Dendritic cell treated with granulocyte-macrophage colony-stimulating factor and Interleukin-4, amounts not matched to agents 40 ng/mL and 50 ng/mL, for 4 days (primary cell): Measurements from ENCODE around the gene KCNJ4.

Experiments
- H3K27ac Mint-ChIP-seq: one replicate; pipeline ENCODE4 v1.8.0; 2022; ENCODE audit warnings: mild to moderate bottlenecking, mixed read lengths
- H3K27me3 Mint-ChIP-seq: one replicate; pipeline ENCODE4 v1.8.0; 2022; ENCODE audit warnings: mild to moderate bottlenecking, mixed read lengths
- H3K36me3 Mint-ChIP-seq: one replicate; pipeline ENCODE4 v1.8.0; 2022; ENCODE audit warnings: low read depth, mixed read lengths
- H3K4me1 Mint-ChIP-seq: one replicate; pipeline ENCODE4 v1.8.0; 2022; ENCODE audit warnings: low read depth, mixed read lengths
- H3K4me3 Mint-ChIP-seq: one replicate; pipeline ENCODE4 v1.8.0; 2022; ENCODE audit warnings: mild to moderate bottlenecking, moderate library complexity, mixed read lengths
- H3K9me3 Mint-ChIP-seq: one replicate; pipeline ENCODE4 v1.8.0; 2022; ENCODE audit warnings: mixed read lengths
- intact Hi-C: fragments of 100-400 bp; cut with micrococcal nuclease; formaldehyde crosslinking; loops from one replicate; pipeline ENCODE4 v1.15.0; 2022

The KCNJ4 gene

DNA sequence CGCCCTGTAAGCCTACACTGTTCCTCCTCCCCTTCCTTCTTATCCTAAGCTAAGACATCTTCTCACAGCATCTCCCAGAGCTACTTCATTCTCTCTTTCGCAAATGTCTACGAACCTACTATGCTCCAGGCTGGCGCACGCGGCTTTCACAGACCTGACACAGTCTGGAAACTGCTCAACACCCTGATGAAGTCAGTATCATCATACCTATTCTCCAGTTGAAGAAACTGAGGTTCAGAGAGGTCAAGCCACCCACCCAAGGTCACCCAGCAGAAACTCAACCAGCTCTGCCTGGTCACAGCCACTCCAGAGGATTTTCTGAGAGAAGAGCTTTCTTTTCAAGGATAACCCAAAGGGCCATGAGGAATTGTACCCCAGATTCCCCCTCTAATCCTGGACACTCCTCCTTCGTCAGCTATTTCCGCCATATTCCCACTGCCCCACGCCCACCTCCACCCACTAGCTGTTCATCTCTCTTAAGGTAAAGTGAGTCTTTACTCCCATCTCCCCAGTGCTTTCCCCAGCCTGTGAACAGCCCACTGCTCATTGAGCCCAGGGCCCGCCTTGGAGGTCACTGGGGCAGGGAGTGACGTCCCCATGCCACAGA lies 1.8 kb downstream of the KCNJ4 start:
- H3K27ac Mint-ChIP-seq: no peak overlapping the region
- no peaks in the 10 kb centered on the region for H3K9me3 Mint-ChIP-seq
- H3K4me1 Mint-ChIP-seq: peaks cover 9% of the 10 kb centered on the region
- no peak overlapping the region for H3K4me3 Mint-ChIP-seq
- peaks cover 89% of the 10 kb centered on the region for H3K27me3 Mint-ChIP-seq
- H3K36me3 Mint-ChIP-seq: no peaks in the 10 kb centered on the region
- intact Hi-C loops: no loop called here

DNA sequence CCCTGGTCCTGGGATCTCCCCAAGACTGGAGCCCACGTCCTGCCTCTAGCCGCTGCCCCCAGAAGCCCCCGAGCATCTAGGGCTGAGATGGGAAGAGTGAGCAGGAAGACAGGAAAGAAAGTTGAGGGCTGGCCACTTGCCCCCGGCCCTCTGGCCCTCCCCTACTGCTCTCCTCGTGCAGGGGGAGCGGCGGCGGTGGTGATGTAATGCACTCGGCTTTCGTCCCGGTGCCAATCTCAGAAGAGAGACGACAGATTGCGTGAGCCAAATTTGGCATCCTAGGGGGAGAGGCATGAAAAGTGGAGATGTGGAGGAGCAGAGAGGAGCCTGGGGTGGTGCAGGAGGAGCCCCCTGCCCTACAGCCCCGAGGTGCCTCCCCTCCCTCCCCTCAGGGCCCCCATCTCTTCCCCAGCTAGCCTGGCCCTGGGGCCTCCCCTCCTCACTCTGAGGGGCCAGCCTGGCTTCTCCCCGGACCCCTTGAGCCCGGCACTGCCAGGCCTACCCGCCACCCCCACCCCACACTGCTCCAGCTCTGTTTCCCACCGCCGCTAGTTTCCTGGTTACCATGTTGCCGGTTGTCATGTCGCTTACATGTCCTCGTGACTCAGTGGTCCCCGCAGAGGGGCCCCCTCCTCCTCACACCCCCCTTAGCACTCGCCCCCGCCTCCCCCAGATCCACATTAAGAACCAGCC lies 2.5 kb downstream of the KCNJ4 start:
- intact Hi-C loops: no loop called here
- peaks cover 9% of the 10 kb centered on the region for H3K4me1 Mint-ChIP-seq
- H3K27me3 Mint-ChIP-seq: peaks cover 89% of the 10 kb centered on the region
- no peaks in the 10 kb centered on the region for H3K9me3 Mint-ChIP-seq
- H3K36me3 Mint-ChIP-seq: no peaks in the 10 kb centered on the region
- no peak overlapping the region for H3K4me3 Mint-ChIP-seq
- H3K27ac Mint-ChIP-seq: no peak overlapping the region

DNA sequence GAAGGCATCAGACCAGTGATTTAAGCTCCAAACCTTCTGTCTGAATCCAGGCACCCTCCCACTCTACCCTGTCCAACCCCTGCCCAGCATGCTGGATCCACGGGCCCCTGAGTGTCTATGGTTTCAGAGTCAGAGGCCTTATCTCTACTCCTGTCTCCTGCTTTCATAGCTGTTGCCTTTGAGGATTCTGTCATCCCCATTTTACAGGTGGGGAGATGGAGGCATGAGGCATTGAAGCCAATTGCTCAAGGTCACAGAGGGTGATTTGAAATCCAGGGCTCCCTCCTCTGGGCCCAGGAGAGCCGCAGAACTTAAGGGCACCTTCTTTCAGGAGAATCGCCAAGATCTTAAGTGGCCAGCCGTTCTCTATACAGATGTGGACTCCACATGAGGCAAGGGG lies 3.1 kb downstream of the KCNJ4 start:
- H3K27ac Mint-ChIP-seq: no peak overlapping the region
- H3K36me3 Mint-ChIP-seq: no peaks in the 10 kb centered on the region
- H3K4me3 Mint-ChIP-seq: no peak overlapping the region
- intact Hi-C loops: no loop called here
- H3K4me1 Mint-ChIP-seq: peaks cover 9% of the 10 kb centered on the region
- H3K27me3 Mint-ChIP-seq: peaks cover 89% of the 10 kb centered on the region
- no peaks in the 10 kb centered on the region for H3K9me3 Mint-ChIP-seq

DNA sequence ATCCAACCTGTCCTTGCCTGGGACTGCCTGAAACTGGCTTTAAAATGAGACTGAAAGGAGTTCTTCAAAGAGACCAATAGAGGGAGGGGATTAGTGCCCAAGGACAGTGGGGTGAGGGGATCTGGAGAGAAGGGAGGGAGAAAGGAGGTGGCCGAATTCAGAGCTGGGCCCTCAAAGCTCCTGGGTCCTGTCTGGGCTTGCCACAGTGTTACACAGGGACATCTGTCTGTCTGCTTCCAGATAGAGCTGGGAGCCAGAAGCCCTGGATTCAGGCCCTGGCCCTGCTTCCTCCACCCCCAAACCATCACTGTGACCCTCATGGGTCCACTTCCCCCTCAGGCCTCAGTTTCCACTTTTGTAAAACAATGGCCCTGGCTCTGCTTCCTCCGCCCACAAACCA lies 3.6 kb downstream of the KCNJ4 start:
- no peaks in the 10 kb centered on the region for H3K36me3 Mint-ChIP-seq
- H3K9me3 Mint-ChIP-seq: no peaks in the 10 kb centered on the region
- H3K27ac Mint-ChIP-seq: no peak overlapping the region
- H3K27me3 Mint-ChIP-seq: peaks cover 88% of the 10 kb centered on the region
- peaks cover 9% of the 10 kb centered on the region for H3K4me1 Mint-ChIP-seq
- intact Hi-C loops: no loop called here
- H3K4me3 Mint-ChIP-seq: no peak overlapping the region

DNA sequence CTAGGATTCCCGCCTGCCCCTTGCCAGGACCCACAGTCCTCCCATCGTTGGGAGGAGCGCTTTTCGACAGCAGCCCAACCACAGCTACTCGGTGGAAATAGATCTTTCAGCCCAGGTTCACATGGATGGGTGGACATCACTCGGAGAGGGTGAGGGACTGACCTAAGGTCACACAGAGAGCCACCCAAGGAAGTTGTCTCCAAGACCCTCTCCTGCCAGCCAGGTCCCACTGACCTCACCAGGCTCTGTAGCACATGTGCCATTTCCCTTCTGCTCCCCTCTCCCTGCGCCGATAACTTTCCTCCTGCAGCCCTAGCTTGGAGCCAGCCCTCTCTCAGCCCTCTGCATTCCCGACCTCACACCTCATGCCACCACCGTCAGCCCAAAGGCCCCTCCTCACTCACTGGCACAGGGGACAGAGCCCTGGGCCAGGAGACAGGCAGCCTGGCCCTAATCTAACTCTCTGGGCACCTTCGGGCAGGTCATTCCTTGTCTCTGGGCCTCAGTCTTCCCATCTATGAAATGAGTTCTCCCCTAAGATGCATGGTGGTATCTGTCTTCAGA lies 4.7 kb downstream of the KCNJ4 start:
- H3K4me3 Mint-ChIP-seq: no peak overlapping the region
- no peak overlapping the region for H3K27ac Mint-ChIP-seq
- H3K9me3 Mint-ChIP-seq: no peaks in the 10 kb centered on the region
- H3K4me1 Mint-ChIP-seq: peaks cover 9% of the 10 kb centered on the region
- intact Hi-C loops: no loop called here
- peaks cover 90% of the 10 kb centered on the region for H3K27me3 Mint-ChIP-seq
- H3K36me3 Mint-ChIP-seq: no peaks in the 10 kb centered on the region

DNA sequence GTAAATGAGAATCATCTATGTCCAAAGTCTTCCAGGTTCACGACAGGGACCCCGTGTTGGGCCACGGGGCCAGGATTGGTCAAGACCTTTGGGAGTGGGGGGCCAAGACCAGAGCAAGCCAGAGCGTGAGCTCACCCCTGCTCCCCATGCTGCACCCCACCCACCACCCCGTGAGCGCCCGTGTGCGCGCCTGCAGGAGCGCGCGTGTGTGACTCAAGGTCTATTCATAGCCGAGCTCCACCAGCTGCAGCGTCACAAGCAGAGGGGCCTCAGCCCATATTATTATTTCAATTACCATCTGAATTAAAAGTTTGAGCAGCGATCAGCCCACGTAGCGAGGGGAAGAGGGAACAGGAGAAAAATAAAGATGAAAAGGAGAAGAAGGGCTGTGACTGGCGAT lies 5.2 kb downstream of the KCNJ4 start:
- peaks cover 93% of the 10 kb centered on the region for H3K27me3 Mint-ChIP-seq
- intact Hi-C loops: no loop called here
- H3K4me1 Mint-ChIP-seq: peaks cover 9% of the 10 kb centered on the region
- no peaks in the 10 kb centered on the region for H3K9me3 Mint-ChIP-seq
- no peak overlapping the region for H3K27ac Mint-ChIP-seq
- H3K36me3 Mint-ChIP-seq: no peaks in the 10 kb centered on the region
- H3K4me3 Mint-ChIP-seq: no peak overlapping the region

DNA sequence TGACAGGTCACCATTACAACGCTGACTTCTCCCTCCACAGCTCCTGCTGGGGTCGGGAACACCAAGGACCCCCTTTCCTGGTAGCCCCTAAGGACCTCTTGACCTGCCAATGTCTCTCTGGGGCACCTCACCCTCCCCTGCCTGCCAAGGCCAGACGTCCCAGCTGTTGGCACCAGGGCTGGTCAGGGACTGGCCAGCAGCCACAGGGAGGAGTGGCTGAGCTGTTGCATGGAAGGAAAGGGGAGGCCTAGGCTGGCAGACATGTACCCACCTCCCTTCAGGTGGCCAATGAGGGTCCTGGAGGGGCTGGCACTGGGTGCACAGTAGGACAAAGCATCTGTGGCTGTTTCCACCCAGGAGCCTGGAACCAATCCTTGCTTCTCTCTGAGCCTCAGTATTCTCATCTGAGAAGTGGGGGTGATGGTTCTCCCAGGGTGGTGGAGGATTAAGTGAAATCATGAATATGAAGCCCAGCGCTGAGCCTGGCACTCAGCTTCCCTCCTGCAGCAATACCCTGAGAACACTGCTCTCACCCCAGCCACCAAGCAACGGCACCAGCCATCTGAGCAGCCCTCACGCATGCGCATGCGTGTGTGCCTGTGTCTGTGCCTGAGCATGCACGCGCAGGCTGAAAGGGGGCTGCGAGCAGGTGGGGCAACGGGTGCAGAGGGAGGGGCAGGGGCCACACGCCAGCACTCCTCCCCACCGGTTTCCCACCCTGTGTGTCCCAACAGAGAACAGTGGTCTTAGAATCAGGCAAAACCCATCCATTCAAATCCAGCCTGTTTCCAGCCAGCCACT lies 5.9 kb downstream of the KCNJ4 start:
- peaks cover 4% of the 10 kb centered on the region for H3K4me1 Mint-ChIP-seq
- intact Hi-C loops: no loop called here
- no peak overlapping the region for H3K4me3 Mint-ChIP-seq
- H3K36me3 Mint-ChIP-seq: no peaks in the 10 kb centered on the region
- H3K27ac Mint-ChIP-seq: no peak overlapping the region
- H3K27me3 Mint-ChIP-seq: peaks cover 95% of the 10 kb centered on the region
- H3K9me3 Mint-ChIP-seq: no peaks in the 10 kb centered on the region

DNA sequence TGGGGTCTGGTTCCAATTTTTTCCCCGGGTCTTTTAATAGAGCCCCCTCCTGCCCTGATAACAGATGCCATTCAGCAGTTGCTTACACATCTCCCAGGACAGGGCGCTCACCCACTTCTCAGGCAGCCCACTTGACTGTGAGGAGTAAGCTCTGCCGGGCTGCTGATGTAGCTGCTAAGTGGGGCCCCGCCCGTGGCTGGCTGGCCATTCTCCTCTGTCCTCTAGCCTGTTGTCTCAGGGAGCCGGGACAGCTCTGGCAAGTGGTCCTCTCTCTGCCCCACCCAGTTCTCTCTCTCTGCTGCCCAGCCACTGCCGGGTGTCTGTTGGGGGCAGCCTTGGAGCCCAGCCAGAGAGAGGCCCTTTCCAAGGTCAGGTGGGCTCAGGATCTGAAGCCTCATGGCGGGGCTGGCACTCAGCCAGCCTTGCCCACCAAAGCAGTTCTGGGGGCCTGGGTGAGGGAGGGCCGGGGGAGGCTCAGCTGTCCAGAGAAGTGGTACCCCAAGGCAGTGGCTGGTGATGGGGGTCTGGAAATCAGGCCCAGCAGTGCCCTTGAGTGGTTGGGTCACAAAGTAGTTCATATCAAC lies 8.9 kb downstream of the KCNJ4 start:
- no peaks in the 10 kb centered on the region for H3K4me1 Mint-ChIP-seq
- H3K27ac Mint-ChIP-seq: no peak overlapping the region
- intact Hi-C loops: no loop called here
- no peaks in the 10 kb centered on the region for H3K36me3 Mint-ChIP-seq
- peaks cover 89% of the 10 kb centered on the region for H3K27me3 Mint-ChIP-seq
- no peaks in the 10 kb centered on the region for H3K9me3 Mint-ChIP-seq
- H3K4me3 Mint-ChIP-seq: no peak overlapping the region

DNA sequence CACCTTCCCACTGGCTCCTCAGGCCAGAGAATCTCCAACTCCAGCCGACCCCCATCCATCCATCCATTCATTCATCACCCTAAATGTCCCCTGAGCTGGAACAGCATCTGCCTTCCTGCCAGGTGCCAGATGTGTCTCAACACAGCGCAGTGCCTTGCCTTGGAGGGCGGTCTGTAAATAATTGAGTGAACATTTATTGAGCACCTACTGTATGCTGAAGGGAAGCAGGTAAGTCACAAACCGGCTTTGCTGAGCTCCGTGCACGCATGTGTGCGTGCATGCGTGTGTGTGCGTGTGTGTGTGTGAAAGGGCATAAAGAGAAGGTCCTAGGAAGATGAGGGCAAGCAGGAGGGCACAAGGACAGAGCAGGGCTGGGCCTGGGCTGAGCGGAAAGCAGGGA lies 10.2 kb downstream of the KCNJ4 start:
- intact Hi-C loops: no loop called here
- Mint-ChIP-seq H3K27me3 (peaks cover 87% of the 10 kb centered on the region), H3K36me3 (no peaks in the 10 kb centered on the region)

DNA sequence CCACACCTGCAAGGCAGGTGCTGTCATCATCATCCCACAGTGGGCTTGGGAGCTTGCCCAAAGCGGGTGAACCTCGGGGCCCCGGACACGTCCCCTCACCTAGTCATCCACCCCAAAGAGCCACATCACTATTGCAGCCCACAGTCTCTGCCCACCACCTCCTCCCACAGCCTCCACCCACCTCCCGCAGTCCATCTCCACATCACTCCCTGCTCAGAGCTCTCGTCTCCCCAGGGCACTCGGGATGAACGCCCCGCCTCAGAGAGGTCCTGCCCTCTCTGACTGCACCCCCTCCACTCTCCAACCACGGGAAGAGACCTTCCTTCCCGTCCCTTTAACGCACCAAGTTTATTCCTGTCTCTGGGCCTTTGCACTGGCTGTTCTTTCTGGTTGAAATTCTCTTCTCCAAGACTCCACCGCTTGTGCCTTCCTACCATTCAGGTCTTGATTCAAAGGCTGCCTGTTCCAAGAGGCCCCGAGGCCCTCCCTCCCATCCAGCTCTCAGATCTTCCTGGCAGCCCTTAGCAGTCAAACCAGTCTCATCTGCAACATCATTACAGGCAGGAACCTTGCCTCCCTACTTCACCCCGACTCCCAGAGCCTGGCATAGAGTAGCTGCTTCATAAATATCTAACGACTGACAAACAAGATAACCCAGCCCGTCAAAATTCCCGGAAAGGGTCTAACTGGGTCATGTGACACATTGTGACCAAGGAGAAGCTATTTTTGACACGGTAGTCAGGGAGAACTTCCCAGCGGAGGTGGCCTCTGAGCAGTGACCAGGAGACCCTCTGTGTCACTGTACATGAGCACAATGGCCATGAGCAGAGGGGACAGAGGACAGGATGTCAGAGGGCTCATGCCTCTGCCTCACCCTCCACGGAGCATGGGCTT lies 11.1 kb downstream of the KCNJ4 start:
- H3K27ac Mint-ChIP-seq: no peak overlapping the region
- H3K36me3 Mint-ChIP-seq: no peaks in the 10 kb centered on the region
- H3K9me3 Mint-ChIP-seq: no peaks in the 10 kb centered on the region
- no peak overlapping the region for H3K4me3 Mint-ChIP-seq
- intact Hi-C loops: no loop called here
- no peaks in the 10 kb centered on the region for H3K4me1 Mint-ChIP-seq
- H3K27me3 Mint-ChIP-seq: peaks cover 85% of the 10 kb centered on the region

More for the DNA sequence above, 10.2 kb downstream of the KCNJ4 start:
- Mint-ChIP-seq H3K9me3 (no peaks in the 10 kb centered on the region), H3K27ac (no peak overlapping the region), H3K4me1 (no peaks in the 10 kb centered on the region), H3K4me3 (no peak overlapping the region)

DNA sequence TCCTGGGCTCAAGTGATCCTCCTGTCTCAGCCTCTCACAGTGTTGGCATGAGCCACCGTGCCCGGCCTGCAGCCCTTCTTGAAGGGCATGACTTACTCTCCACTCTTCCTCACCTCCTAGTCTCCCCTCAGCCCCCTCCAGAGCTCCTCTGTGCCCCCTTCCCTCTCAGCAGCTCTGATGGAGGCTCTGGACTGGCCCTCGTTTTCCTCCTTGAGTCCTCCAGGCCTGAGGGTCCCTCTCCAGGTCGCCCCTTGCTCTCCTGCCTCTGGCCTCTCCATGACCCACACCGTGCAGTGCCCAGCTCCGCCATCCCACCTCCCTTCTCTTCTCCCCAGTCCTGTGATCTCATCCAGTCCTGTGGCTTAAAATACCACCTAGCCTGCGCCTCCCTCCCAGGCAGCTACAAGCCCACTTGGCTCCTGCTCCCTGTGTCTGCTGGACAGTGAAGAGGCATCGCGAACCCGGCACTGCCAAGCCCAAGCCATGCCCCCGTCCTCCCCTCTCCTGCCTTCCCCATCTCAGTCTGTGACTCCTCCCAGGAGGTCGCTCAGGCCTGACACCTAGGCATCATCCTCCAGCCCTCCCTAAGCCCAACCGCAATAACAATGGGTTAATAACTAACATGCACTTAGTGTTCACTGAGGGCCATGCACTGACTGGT lies 11.9 kb downstream of the KCNJ4 start:
- intact Hi-C loops: no loop called here
- Mint-ChIP-seq H3K36me3 (no peaks in the 10 kb centered on the region), H3K4me1 (no peaks in the 10 kb centered on the region), H3K27ac (no peak overlapping the region), H3K4me3 (no peak overlapping the region), H3K27me3 (peaks cover 86% of the 10 kb centered on the region), H3K9me3 (no peaks in the 10 kb centered on the region)

DNA sequence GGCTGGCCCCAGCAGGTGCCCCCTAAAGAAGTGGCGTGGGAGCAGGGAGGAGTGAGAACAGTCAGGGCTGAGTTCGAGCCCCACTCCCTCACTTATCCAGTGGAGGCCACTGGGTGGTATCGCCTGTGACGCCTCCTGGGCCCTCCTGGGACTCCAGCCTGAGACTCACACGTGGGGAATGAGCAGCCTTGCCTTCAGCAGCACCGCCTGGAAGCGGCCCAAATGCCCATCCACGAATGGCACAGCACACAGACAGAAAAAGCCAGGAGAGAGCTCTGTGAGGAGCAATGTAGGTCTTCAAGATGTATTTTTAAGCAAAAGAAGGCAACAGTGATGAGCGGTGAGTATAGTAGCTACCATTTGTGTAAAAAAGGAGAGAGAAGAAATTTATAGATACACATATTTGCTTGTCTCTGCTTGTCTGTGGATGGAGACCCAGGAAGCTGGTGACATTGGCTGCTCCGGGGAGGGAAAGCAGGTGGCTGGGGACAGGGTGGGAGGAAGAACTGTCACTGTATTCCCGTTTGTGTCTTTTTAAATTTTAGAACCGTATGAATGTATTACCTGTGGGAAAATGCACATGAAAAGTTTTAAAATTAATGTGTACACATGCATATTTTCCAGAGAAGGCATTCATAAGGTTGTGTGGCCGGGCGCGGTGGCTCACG lies 13.2 kb downstream of the KCNJ4 start:
- intact Hi-C loops: no loop called here
- no peaks in the 10 kb centered on the region for H3K9me3 Mint-ChIP-seq
- no peaks in the 10 kb centered on the region for H3K36me3 Mint-ChIP-seq
- no peaks in the 10 kb centered on the region for H3K4me1 Mint-ChIP-seq
- no peak overlapping the region for H3K27ac Mint-ChIP-seq
- no peak overlapping the region for H3K4me3 Mint-ChIP-seq
- peaks cover 80% of the 10 kb centered on the region for H3K27me3 Mint-ChIP-seq
